Hepatocyte (in vitro differentiated cells): Measurements from ENCODE around the gene DPP10. TPM values are rescaled to one million over a fixed set of nuclear protein-coding genes. Genes with fewer than 3 reads are reported as not detected.

Source experiments
- DNase-seq: peaks from one replicate; pipeline ENCODE4 v3.0.0-alpha.2; 2016; ENCODE audit warnings: low spot score
- H2AFZ ChIP-seq: fragments of 200-600 bp; sonication (generic); 2 replicates; pipeline ENCODE4 v1.6.0; 2016; ENCODE audit warnings: antibody characterized with exemption, mild to moderate bottlenecking
- H3K27ac ChIP-seq: fragments of 200-600 bp; sonication (generic); 2 replicates; pipeline ENCODE4 v1.5.1; 2016; ENCODE audit warnings: mild to moderate bottlenecking
- H3K27me3 ChIP-seq: fragments of 200-600 bp; sonication (generic); 2 replicates; pipeline ENCODE4 v1.6.1; 2016
- H3K36me3 ChIP-seq: fragments of 200-600 bp; sonication (generic); replicated peaks from 2 replicates; pipeline ENCODE4 v1.5.1; 2016; ENCODE audit warnings: low read depth; ENCODE audit not compliant: insufficient read depth
- H3K4me1 ChIP-seq: fragments of 200-600 bp; sonication (generic); 2 replicates; pipeline ENCODE4 v1.5.1; 2016; ENCODE audit warnings: mild to moderate bottlenecking, moderate library complexity; ENCODE audit not compliant: insufficient read depth
- H3K4me2 ChIP-seq: fragments of 200-600 bp; sonication (generic); 2 replicates; pipeline ENCODE4 v1.6.0; 2016
- H3K4me3 ChIP-seq: fragments of 200-600 bp; sonication (generic); 2 replicates; pipeline ENCODE4 v1.5.1; 2016; ENCODE audit warnings: mild to moderate bottlenecking
- H3K79me2 ChIP-seq: fragments of 200-600 bp; sonication (generic); 2 replicates; pipeline ENCODE4 v1.6.0; 2017; ENCODE audit warnings: mild to moderate bottlenecking
- H3K9me2 ChIP-seq: fragments of 200-600 bp; sonication (generic); replicated peaks from 2 replicates; pipeline ENCODE4 v1.6.0; 2017; ENCODE audit warnings: mild to moderate bottlenecking; ENCODE audit not compliant: insufficient read depth
- H3K9me3 ChIP-seq: fragments of 200-600 bp; sonication (generic); 2 replicates; pipeline ENCODE4 v1.5.1; 2016; ENCODE audit warnings: low read depth, mild to moderate bottlenecking
- H4K20me1 ChIP-seq: fragments of 200-600 bp; sonication (generic); 2 replicates; pipeline ENCODE4 v1.6.0; 2016; ENCODE audit warnings: mild to moderate bottlenecking; ENCODE audit not compliant: insufficient read depth, poor library complexity, severe bottlenecking
- EZH2 ChIP-seq: fragments of 200-600 bp; sonication (generic); IDR thresholded peaks from 2 replicates; pipeline ENCODE4 v1.6.1; 2016; ENCODE audit warnings: antibody characterized with exemption, mild to moderate bottlenecking, borderline replicate concordance
- EZH2phosphoT487 ChIP-seq: fragments of 200-600 bp; sonication (generic); IDR thresholded peaks from one replicate; pipeline ENCODE4 v1.6.1; 2018; ENCODE audit warnings: antibody characterized with exemption, mild to moderate bottlenecking, low read depth, moderate library complexity; ENCODE audit not compliant: unreplicated experiment, severe bottlenecking
- WGBS: methylation state at CpG from one replicate; pipeline ENCODE4 v1.1.6; 2016; ENCODE audit warnings: low lambda C conversion rate; ENCODE audit errors: missing lambda C conversion rate; 5-methylcytosine and 5-hydroxymethylcytosine counted together
- polyA plus RNA-seq: library from polyadenylated mRNA; unstranded; fragments of >200 nt; fragmentation: Nextera tagmentation; extraction: Ambion mirVana; gene quantifications from 2 replicates; pipeline ENCODE4 v1.2.1, GENCODE V29; 2016
- total RNA-seq: library from RNA; depleted of rRNA; stranded (reverse); fragments of >200 nt; gene quantifications from 2 replicates; pipeline ENCODE4 v1.2.3, GENCODE V29; 2014
- TF ChIP-seq, protein P1 (sequence below): fragments of 200-600 bp; sonication (generic); IDR thresholded peaks from 2 replicates; pipeline ENCODE4 v1.5.1; 2016; ENCODE audit warnings: antibody characterized with exemption, mild to moderate bottlenecking; ENCODE audit not compliant: poor library complexity

DPP10 gene
- total and polyA plus RNA-seq, 2 experiments from 2014 or later, result 5.0 to 15.7 TPM

DNA sequence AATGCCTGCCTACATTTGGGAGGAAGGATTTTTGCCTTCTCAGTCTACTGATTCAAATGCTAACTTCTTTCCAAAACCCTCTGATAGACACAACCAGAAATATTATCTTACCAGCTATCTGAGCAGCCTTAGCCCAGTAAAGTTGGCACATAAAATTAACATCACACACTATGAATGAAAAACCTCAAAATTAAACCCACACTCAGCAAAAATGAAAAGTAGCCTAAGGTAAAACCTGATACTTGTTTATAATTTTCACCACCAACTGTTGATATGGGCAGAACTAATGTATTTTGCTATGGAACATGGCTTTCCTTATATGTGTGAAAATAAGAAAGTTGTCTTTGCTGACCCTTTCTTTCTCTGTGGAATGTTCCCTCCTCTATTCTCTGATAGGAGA is 226.0 kb downstream of the DPP10 start:
- Histone ChIP-seq H3K27ac (no peak overlapping the region), H3K9me3 (no peaks in the 10 kb centered on the region), H3K4me3 (no peak overlapping the region), H3K36me3 (no peaks in the 10 kb centered on the region), H4K20me1 (no peaks in the 10 kb centered on the region), H2AFZ (no peak overlapping the region), H3K79me2 (no peaks in the 10 kb centered on the region), H3K4me1 (no peaks in the 10 kb centered on the region), H3K4me2 (no peak overlapping the region), H3K9me2 (no peaks in the 10 kb centered on the region), H3K27me3 (no peaks in the 10 kb centered on the region)
- TF ChIP-seq EZH2phosphoT487 (no peak), EZH2 (no peak)
- TF ChIP-seq, protein P1, sequence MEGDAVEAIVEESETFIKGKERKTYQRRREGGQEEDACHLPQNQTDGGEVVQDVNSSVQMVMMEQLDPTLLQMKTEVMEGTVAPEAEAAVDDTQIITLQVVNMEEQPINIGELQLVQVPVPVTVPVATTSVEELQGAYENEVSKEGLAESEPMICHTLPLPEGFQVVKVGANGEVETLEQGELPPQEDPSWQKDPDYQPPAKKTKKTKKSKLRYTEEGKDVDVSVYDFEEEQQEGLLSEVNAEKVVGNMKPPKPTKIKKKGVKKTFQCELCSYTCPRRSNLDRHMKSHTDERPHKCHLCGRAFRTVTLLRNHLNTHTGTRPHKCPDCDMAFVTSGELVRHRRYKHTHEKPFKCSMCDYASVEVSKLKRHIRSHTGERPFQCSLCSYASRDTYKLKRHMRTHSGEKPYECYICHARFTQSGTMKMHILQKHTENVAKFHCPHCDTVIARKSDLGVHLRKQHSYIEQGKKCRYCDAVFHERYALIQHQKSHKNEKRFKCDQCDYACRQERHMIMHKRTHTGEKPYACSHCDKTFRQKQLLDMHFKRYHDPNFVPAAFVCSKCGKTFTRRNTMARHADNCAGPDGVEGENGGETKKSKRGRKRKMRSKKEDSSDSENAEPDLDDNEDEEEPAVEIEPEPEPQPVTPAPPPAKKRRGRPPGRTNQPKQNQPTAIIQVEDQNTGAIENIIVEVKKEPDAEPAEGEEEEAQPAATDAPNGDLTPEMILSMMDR, result no peak
- DNase-seq, result no peak

- Histone ChIP-seq H3K36me3 (no peaks in the 10 kb centered on the region), H2AFZ (no peak overlapping the region), H4K20me1 (no peaks in the 10 kb centered on the region), H3K9me3 (no peaks in the 10 kb centered on the region), H3K9me2 (no peaks in the 10 kb centered on the region), H3K79me2 (no peaks in the 10 kb centered on the region), H3K4me2 (no peak overlapping the region), H3K4me1 (no peaks in the 10 kb centered on the region), H3K4me3 (no peak overlapping the region), H3K27ac (no peak overlapping the region), H3K27me3 (peaks cover 8% of the 10 kb centered on the region)
- TF ChIP-seq EZH2 (no peak), EZH2phosphoT487 (no peak)
- TF ChIP-seq, protein P1, result no peak
- WGBS, result 88% methylated on average over 1 of the region's 1 CpG
- no peak for DNase-seq
Observed at GRCh38 chr2:114683251-114683650, 240.8 kb downstream of the DPP10 start.

- H3K4me1 ChIP-seq, result no peaks in the 10 kb centered on the region
- peaks cover 8% of the 10 kb centered on the region for H3K27me3 ChIP-seq
- H3K9me3 ChIP-seq, result no peaks in the 10 kb centered on the region
- H3K27ac ChIP-seq, result no peak overlapping the region
- no peak overlapping the region for H3K4me3 ChIP-seq
- H3K36me3 ChIP-seq, result no peaks in the 10 kb centered on the region
- no peak overlapping the region for H3K4me2 ChIP-seq
- H3K79me2 ChIP-seq, result no peaks in the 10 kb centered on the region
- no peaks in the 10 kb centered on the region for H3K9me2 ChIP-seq
- H2AFZ ChIP-seq, result no peak overlapping the region
- no peak for DNase-seq
- no peaks in the 10 kb centered on the region for H4K20me1 ChIP-seq
- TF ChIP-seq EZH2 (no peak), EZH2phosphoT487 (no peak)
- TF ChIP-seq, protein P1, result no peak
- 81% methylated on average over 3 of the region's 3 CpGs for WGBS
Observed at GRCh38 chr2:114684403-114684802, 242.0 kb downstream of the DPP10 start.

DNA sequence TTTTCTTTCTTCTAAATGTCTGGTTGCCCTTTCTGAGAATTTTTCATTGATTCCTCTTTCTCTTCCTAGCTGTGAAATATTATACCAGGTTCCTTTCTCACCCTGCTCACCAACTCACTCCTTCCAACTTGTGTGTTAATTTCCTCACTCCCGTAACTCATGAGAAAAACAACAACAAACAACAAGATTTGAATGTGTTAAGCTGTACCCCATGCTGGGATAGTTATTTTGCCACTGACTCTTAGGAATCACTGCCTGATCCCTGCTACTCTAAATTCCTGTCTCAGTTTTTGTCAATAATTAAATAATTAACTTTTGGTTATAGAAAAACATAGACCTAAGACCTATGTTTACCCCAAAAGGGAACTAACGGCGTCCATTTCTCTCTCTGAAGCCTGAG is 242.7 kb downstream of the DPP10 start:
- Histone ChIP-seq H3K79me2 (no peaks in the 10 kb centered on the region), H3K9me2 (no peaks in the 10 kb centered on the region), H3K27me3 (peaks cover 8% of the 10 kb centered on the region), H3K4me3 (no peak overlapping the region), H3K4me1 (no peaks in the 10 kb centered on the region), H3K9me3 (no peaks in the 10 kb centered on the region), H3K4me2 (no peak overlapping the region), H4K20me1 (no peaks in the 10 kb centered on the region), H3K27ac (no peak overlapping the region), H2AFZ (no peak overlapping the region), H3K36me3 (no peaks in the 10 kb centered on the region)
- TF ChIP-seq, protein P1, result no peak
- no peak for TF ChIP-seq EZH2
- TF ChIP-seq EZH2phosphoT487, result no peak
- DNase-seq, result no peak
- WGBS, result 81% methylated on average over 3 of the region's 3 CpGs
